ENCODE measurements around the gene RPL31.

DNA sequence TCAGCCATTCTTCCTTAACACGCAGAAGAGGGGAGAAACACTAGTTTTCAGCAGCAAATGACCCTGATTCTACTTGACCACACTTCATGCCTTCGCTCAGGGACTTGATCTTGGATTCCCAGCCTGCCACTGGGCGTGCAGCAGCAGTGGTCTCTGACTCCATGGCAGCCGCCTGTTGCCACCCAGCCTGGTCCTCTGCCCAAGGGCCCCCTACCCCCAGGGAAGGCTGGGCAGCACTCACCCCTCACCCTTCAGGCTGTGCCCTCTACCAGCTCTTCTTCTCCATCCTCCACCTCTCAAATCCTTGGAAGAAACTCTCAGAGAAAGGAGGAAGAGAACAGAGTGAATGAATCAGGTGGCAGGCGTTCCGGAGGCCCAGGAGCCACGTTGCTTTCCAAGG, 32.1 kb upstream of the RPL31 start:
- TF ChIP-seq, protein P1, sequence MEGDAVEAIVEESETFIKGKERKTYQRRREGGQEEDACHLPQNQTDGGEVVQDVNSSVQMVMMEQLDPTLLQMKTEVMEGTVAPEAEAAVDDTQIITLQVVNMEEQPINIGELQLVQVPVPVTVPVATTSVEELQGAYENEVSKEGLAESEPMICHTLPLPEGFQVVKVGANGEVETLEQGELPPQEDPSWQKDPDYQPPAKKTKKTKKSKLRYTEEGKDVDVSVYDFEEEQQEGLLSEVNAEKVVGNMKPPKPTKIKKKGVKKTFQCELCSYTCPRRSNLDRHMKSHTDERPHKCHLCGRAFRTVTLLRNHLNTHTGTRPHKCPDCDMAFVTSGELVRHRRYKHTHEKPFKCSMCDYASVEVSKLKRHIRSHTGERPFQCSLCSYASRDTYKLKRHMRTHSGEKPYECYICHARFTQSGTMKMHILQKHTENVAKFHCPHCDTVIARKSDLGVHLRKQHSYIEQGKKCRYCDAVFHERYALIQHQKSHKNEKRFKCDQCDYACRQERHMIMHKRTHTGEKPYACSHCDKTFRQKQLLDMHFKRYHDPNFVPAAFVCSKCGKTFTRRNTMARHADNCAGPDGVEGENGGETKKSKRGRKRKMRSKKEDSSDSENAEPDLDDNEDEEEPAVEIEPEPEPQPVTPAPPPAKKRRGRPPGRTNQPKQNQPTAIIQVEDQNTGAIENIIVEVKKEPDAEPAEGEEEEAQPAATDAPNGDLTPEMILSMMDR (IDR thresholded peaks at IDR 0.05; ENCODE audit: low read length), result no peak
- TF ChIP-seq EZH2 (optimal IDR thresholded peaks at IDR 0.05; ENCODE audit: low read depth, low read length), result no peak

All from MM.1S (cell line).